Endodermal cell (in vitro differentiated cells): ENCODE data around the gene LRP1-AS. TPM values are rescaled to one million over a fixed set of nuclear protein-coding genes. Genes with fewer than 3 reads are reported as not detected.

Experiments used
- DNase-seq: peaks from one replicate; pipeline ENCODE4 v3.0.0-alpha.2; 2017
- H3K27ac ChIP-seq: 2 replicates; pipeline ENCODE4 v1.5.1; 2013; ENCODE audit warnings: mild to moderate bottlenecking, low read depth, low read length, moderate library complexity
- H3K27me3 ChIP-seq: 2 replicates; pipeline ENCODE4 v1.6.1; 2013; ENCODE audit warnings: mild to moderate bottlenecking, low read length, moderate library complexity; ENCODE audit not compliant: insufficient read depth, control insufficient read depth, poor library complexity, severe bottlenecking
- H3K36me3 ChIP-seq: 2 replicates; pipeline ENCODE4 v1.7.0; 2013; ENCODE audit warnings: mild to moderate bottlenecking, low read length, moderate library complexity; ENCODE audit not compliant: control insufficient read depth, insufficient read depth
- H3K4me1 ChIP-seq: one replicate; pipeline ENCODE4 v1.7.0; 2013; ENCODE audit warnings: low read length; ENCODE audit not compliant: control insufficient read depth, insufficient read depth
- H3K4me3 ChIP-seq: 2 replicates; pipeline ENCODE4 v1.5.1; 2013; ENCODE audit warnings: mild to moderate bottlenecking, low read length, moderate library complexity
- H3K9ac ChIP-seq: 2 replicates; pipeline ENCODE4 v1.6.1; 2013; ENCODE audit warnings: mild to moderate bottlenecking, low read length, moderate library complexity; ENCODE audit not compliant: poor library complexity, severe bottlenecking; ENCODE audit errors: extremely low read depth
- H3K9me3 ChIP-seq: 2 replicates; pipeline ENCODE4 v1.6.1; 2013; ENCODE audit warnings: mild to moderate bottlenecking, low read length, moderate library complexity; ENCODE audit not compliant: control insufficient read depth
- H3K27ac Mint-ChIP-seq: 2 replicates; pipeline ENCODE4 v1.8.0; 2020; ENCODE audit warnings: mixed read lengths
- H3K27me3 Mint-ChIP-seq: 2 replicates; pipeline ENCODE4 v1.8.0; 2021; ENCODE audit warnings: mild to moderate bottlenecking, mixed read lengths; ENCODE audit not compliant: insufficient read depth
- H3K36me3 Mint-ChIP-seq: 2 replicates; pipeline ENCODE4 v1.8.0; 2020; ENCODE audit warnings: low read depth, mixed read lengths
- H3K4me1 Mint-ChIP-seq: 2 replicates; pipeline ENCODE4 v1.8.0; 2020; ENCODE audit warnings: mixed read lengths
- H3K4me3 Mint-ChIP-seq: 2 replicates; pipeline ENCODE4 v1.8.0; 2020; ENCODE audit warnings: mild to moderate bottlenecking, moderate library complexity, mixed read lengths
- H3K9me3 Mint-ChIP-seq: 2 replicates; pipeline ENCODE4 v1.8.0; 2020; ENCODE audit warnings: mild to moderate bottlenecking, mixed read lengths
- WGBS, 2 experiments: methylation state at CpG; one replicate each; pipeline versions ENCODE4 v1.1.5 to v1.1.7; 2013; ENCODE audit warnings: missing lambda C conversion rate in 2 of 2, mixed read lengths in 1 of 2; ENCODE audit not compliant: insufficient coverage in 1 of 2, insufficient read length in 1 of 2; 5-methylcytosine and 5-hydroxymethylcytosine counted together
- long read RNA-seq, 4 experiments: library from polyadenylated mRNA in 2 of 4; library from RNA in 1 of 4; library from capped mRNA in 1 of 4; stranded (forward) in 3 of 4; unstranded in 1 of 4; transcript quantifications; one replicate each; pipeline ENCODE4 v2.0.0, GENCODE V29; 2020 to 2021; ENCODE audit warnings: inconsistent platforms in 1 of 4
- polyA plus RNA-seq, 2 experiments: library from polyadenylated mRNA; stranded (reverse); fragments of 50-300 nt; gene quantifications; one replicate each; pipeline ENCODE4 v1.2.3, GENCODE V29; 2013
- total RNA-seq, 2 donors: library from RNA; stranded (reverse); fragmentation: NEBNext Ultra II Directional in 1 of 2; extraction: Animal tissue kit (Norgen Biotek cat#: 25700) in 1 of 2; gene quantifications; 2 replicates in 1 of 2; 3 replicates in 1 of 2; pipeline ENCODE4 v1.2.1, GENCODE V29; 2021
- TF ChIP-seq, protein P1 (sequence below): fragments of 200-600 bp; sonication (generic); conservative IDR thresholded peaks from 2 replicates; pipeline ENCODE4 v1.5.0; 2021; ENCODE audit warnings: antibody characterized with exemption, mild to moderate bottlenecking

Gene LRP1-AS
- not detected for total RNA-seq
- not detected for polyA plus RNA-seq (2013, experiment 1 of 2)
- polyA plus RNA-seq (2013, experiment 2 of 2): not detected
- long read RNA-seq, experiment 1: 0 reads
- long read RNA-seq, experiment 2: 0 reads
- long read RNA-seq, experiment 3: 0 reads
- long read RNA-seq, experiment 4: 0 reads

- Mint-ChIP-seq H3K4me1 (peaks cover 36% of the 10 kb centered on the region), H3K27ac (peak within 1 kb of the TSS; percentile 85), H3K9me3 (no peaks in the 10 kb centered on the region), H3K27me3 (no peaks in the 10 kb centered on the region), H3K36me3 (peaks cover 45% of the 10 kb centered on the region), H3K4me3 (peak within 1 kb of the TSS; percentile 33)
- H3K36me3 ChIP-seq: peaks cover 56% of the 10 kb centered on the region
- 40 to 85% methylated on average over 2 to 8 of the region's 8 CpGs for WGBS, 2 experiments
- H3K9ac ChIP-seq: no peak within 1 kb of the TSS
- peak; percentile 72 for DNase-seq
- peak within 1 kb of the TSS; percentile 57 for H3K27ac ChIP-seq
- H3K4me3 ChIP-seq: no peak within 1 kb of the TSS
- no peaks in the 10 kb centered on the region for H3K27me3 ChIP-seq
- TF ChIP-seq, protein P1, sequence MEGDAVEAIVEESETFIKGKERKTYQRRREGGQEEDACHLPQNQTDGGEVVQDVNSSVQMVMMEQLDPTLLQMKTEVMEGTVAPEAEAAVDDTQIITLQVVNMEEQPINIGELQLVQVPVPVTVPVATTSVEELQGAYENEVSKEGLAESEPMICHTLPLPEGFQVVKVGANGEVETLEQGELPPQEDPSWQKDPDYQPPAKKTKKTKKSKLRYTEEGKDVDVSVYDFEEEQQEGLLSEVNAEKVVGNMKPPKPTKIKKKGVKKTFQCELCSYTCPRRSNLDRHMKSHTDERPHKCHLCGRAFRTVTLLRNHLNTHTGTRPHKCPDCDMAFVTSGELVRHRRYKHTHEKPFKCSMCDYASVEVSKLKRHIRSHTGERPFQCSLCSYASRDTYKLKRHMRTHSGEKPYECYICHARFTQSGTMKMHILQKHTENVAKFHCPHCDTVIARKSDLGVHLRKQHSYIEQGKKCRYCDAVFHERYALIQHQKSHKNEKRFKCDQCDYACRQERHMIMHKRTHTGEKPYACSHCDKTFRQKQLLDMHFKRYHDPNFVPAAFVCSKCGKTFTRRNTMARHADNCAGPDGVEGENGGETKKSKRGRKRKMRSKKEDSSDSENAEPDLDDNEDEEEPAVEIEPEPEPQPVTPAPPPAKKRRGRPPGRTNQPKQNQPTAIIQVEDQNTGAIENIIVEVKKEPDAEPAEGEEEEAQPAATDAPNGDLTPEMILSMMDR: no peak
- no peaks in the 10 kb centered on the region for H3K9me3 ChIP-seq
- peaks cover 26% of the 10 kb centered on the region for H3K4me1 ChIP-seq
Measured at GRCh38 chr12:57146961-57147944, at the start of gene LRP1-AS. Gene LRP1-AS, minus strand, starts transcription at chr12:57147619.

DNA sequence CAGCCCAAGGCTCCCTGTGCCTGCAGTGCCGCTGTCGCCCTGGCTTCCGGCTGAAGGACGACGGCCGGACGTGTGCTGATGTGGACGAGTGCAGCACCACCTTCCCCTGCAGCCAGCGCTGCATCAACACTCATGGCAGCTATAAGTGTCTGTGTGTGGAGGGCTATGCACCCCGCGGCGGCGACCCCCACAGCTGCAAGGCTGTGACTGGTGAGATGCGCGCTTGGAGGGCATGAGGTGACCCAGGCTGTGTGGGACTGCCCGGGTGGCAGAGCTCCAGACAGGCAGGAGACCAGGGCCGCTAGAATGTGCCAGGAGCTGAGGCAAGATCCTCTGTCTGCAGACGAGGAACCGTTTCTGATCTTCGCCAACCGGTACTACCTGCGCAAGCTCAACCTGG lies 49.5 kb upstream of the LRP1-AS start:
- WGBS, 2 experiments: 93 to 98% methylated on average over 20 to 22 of the region's 22 CpGs
- Histone ChIP-seq H3K9me3 (no peaks in the 10 kb centered on the region), H3K36me3 (peaks cover 43% of the 10 kb centered on the region), H3K9ac (no peak overlapping the region), H3K27ac (no peak overlapping the region), H3K4me1 (no peaks in the 10 kb centered on the region), H3K27me3 (no peaks in the 10 kb centered on the region), H3K4me3 (no peak overlapping the region)
- no peak overlapping the region for H3K27ac Mint-ChIP-seq
- TF ChIP-seq, protein P1: no peak
- H3K9me3 Mint-ChIP-seq: no peaks in the 10 kb centered on the region
- H3K36me3 Mint-ChIP-seq: peaks cover 71% of the 10 kb centered on the region
- no peaks in the 10 kb centered on the region for H3K27me3 Mint-ChIP-seq
- no peak for DNase-seq
- H3K4me3 Mint-ChIP-seq: no peak overlapping the region
- H3K4me1 Mint-ChIP-seq: no peaks in the 10 kb centered on the region

DNA sequence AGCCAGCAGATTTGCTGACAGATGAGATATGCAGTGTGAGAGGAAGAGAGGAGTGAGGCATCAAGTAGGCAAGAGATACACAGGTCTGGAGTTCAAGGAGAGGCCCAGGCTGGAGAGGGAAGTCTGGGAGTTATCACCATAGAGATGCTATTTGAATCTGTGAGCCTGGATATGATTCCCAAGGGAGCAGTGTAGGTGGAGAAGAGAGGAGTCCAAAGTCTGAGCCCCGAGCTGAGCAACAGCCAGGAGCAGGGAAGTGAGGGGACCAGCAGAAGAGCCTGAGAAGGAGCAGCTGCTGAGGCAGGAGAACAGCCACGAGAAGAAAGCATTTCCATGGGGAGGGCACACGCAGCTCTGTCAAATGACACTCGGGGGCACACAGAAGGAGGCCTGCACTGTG lies 49.0 kb upstream of the LRP1-AS start:
- Histone ChIP-seq H3K4me3 (no peak overlapping the region), H3K9ac (no peak overlapping the region), H3K27ac (no peak overlapping the region), H3K36me3 (peaks cover 48% of the 10 kb centered on the region), H3K9me3 (no peaks in the 10 kb centered on the region), H3K27me3 (no peaks in the 10 kb centered on the region), H3K4me1 (no peaks in the 10 kb centered on the region)
- Mint-ChIP-seq H3K4me1 (no peaks in the 10 kb centered on the region), H3K9me3 (no peaks in the 10 kb centered on the region), H3K27ac (peak overlapping the region; percentile 9), H3K4me3 (no peak overlapping the region), H3K36me3 (peaks cover 73% of the 10 kb centered on the region), H3K27me3 (no peaks in the 10 kb centered on the region)
- TF ChIP-seq, protein P1: no peak
- WGBS, 2 experiments: 85 to 95% methylated on average over 4 of the region's 4 CpGs
- DNase-seq: no peak
